ENCODE measurements around the gene THRSP.
"Not testable (repeated sequence)": the region's sequence is repeated elsewhere in the genome, so short reads cannot be mapped to it uniquely, and the experiment has no call there.

THRSP gene

DNA sequence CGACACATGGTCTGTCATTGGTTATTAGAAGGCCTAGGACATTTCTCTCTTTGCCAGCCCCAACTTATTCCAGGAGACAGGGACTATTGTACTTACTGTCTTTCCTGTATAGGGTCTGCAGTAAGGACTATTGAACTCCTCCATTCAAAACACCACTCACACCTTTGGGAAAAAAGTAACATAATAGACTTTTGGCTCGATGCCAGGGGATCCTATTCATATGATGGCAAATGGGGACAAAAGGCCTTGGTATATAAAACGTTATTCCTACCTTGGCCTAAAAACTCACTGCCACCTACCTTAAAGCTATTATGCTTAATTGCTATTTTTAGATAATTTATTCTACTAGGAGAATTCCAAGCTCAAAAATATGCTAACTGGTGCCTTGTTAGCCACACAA, 22.3 kb downstream of the THRSP start:
- no peaks in the 10 kb centered on the region for H3F3A ChIP-seq (ENCODE audit: insufficient read depth)

GRCh38 chr11:78086521-78087074, 22.9 kb downstream of the THRSP start:
- H3K36me3 ChIP-seq (ENCODE audit: low read length); H4K20me1 ChIP-seq (ENCODE audit: low read depth, low read length); H3F3A ChIP-seq (ENCODE audit: insufficient read depth); H3K79me2 ChIP-seq (ENCODE audit: insufficient read depth, low read length); H3K27ac ChIP-seq (ENCODE audit: low read depth, low read length); H3K4me2 ChIP-seq (ENCODE audit: low read depth, low read length, poor library complexity, severe bottlenecking); H3K9ac ChIP-seq (ENCODE audit: low read length); H3K27me3 ChIP-seq (ENCODE audit: low read length); H3K9me2 ChIP-seq (replicated peaks; ENCODE audit: insufficient read depth, low read length); H2AFZ ChIP-seq (ENCODE audit: low read depth, low read length, severe bottlenecking); H3K9me3 ChIP-seq (ENCODE audit: insufficient read depth, low read length); H3K4me3 ChIP-seq (ENCODE audit: insufficient read depth, low read length, poor library complexity, severe bottlenecking): not testable (repeated sequence)

More for the DNA sequence above, 22.3 kb downstream of the THRSP start:
- Histone ChIP-seq H3K27ac (ENCODE audit: low read depth, low read length) (no peak overlapping the region), H3K9me2 (replicated peaks; ENCODE audit: insufficient read depth, low read length) (no peaks in the 10 kb centered on the region), H3K9ac (ENCODE audit: low read length) (no peak overlapping the region), H3K27me3 (ENCODE audit: low read length) (no peaks in the 10 kb centered on the region), H4K20me1 (ENCODE audit: low read depth, low read length) (no peaks in the 10 kb centered on the region), H3K36me3 (ENCODE audit: low read length) (no peaks in the 10 kb centered on the region), H2AFZ (ENCODE audit: low read depth, low read length, severe bottlenecking) (no peak overlapping the region), H3K79me2 (ENCODE audit: insufficient read depth, low read length) (no peaks in the 10 kb centered on the region), H3K9me3 (ENCODE audit: insufficient read depth, low read length) (no peaks in the 10 kb centered on the region), H3K4me3 (ENCODE audit: insufficient read depth, low read length, poor library complexity, severe bottlenecking) (no peak overlapping the region), H3K4me2 (ENCODE audit: low read depth, low read length, poor library complexity, severe bottlenecking) (no peak overlapping the region)
- no peak for TF ChIP-seq CTCF (IDR thresholded peaks at IDR 0.05; ENCODE audit: insufficient read depth, low read length, poor library complexity, severe bottlenecking)
- no peak for TF ChIP-seq EZH2phosphoT487 (conservative IDR thresholded peaks at IDR 0.05; ENCODE audit: low read length)

- Histone ChIP-seq H3K9ac (ENCODE audit: low read length) (no peak overlapping the region), H3K27me3 (ENCODE audit: low read length) (no peaks in the 10 kb centered on the region), H4K20me1 (ENCODE audit: low read depth, low read length) (no peaks in the 10 kb centered on the region), H3K4me2 (ENCODE audit: low read depth, low read length, poor library complexity, severe bottlenecking) (no peak overlapping the region), H3F3A (ENCODE audit: insufficient read depth) (no peaks in the 10 kb centered on the region), H3K4me3 (ENCODE audit: insufficient read depth, low read length, poor library complexity, severe bottlenecking) (no peak overlapping the region), H3K9me3 (ENCODE audit: insufficient read depth, low read length) (no peaks in the 10 kb centered on the region), H3K9me2 (replicated peaks; ENCODE audit: insufficient read depth, low read length) (no peaks in the 10 kb centered on the region), H3K36me3 (ENCODE audit: low read length) (no peaks in the 10 kb centered on the region), H3K27ac (ENCODE audit: low read depth, low read length) (no peak overlapping the region), H2AFZ (ENCODE audit: low read depth, low read length, severe bottlenecking) (no peak overlapping the region), H3K79me2 (ENCODE audit: insufficient read depth, low read length) (no peaks in the 10 kb centered on the region)
- TF ChIP-seq CTCF (IDR thresholded peaks at IDR 0.05; ENCODE audit: insufficient read depth, low read length, poor library complexity, severe bottlenecking) (no peak), EZH2phosphoT487 (conservative IDR thresholded peaks at IDR 0.05; ENCODE audit: low read length) (no peak)
Observed at GRCh38 chr11:78094250-78094649, 30.6 kb downstream of the THRSP start.

DNA sequence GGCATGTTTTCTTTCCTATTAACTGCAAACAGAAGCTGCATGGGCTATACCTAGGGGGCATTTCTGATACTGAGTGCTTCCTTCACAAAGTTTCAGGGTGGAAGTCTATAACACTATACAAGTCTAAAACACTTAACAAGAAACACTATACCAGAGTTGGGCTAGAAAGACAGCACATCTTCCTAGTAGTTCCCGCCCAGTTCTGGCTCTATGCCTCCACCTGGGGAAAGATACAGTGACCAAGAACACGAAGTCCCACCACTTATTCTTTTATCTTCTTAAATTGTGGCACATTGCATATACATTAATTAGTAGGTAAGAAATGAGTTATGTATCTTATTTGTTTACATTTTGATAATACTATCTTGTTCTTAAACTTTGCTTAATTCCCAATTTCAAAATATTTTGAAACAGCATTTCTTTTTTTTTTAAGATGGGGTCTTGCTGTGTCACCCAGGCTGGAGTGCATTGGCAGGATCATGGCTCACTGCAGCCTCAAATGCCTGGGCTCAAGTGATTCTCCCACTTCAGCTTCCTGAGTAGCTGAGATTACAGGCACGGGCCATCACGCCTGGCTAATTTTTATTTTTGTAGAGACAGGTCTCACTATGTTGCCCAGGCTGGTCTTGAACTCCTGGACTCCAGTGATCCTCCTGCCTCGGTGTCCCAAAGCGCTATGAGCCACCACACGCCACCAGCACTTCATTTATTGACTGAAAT, 34.2 kb downstream of the THRSP start:
- H4K20me1 ChIP-seq (ENCODE audit: low read depth, low read length), result no peaks in the 10 kb centered on the region
- no peak overlapping the region for H3K9ac ChIP-seq (ENCODE audit: low read length)
- H2AFZ ChIP-seq (ENCODE audit: low read depth, low read length, severe bottlenecking), result no peak overlapping the region
- H3K9me2 ChIP-seq (replicated peaks; ENCODE audit: insufficient read depth, low read length), result no peaks in the 10 kb centered on the region
- H3K4me2 ChIP-seq (ENCODE audit: low read depth, low read length, poor library complexity, severe bottlenecking), result no peak overlapping the region
- H3K36me3 ChIP-seq (ENCODE audit: low read length), result peaks cover 15% of the 10 kb centered on the region; the same call in 1 of the 2 replicates
- H3K27ac ChIP-seq (ENCODE audit: low read depth, low read length), result no peak overlapping the region
- H3F3A ChIP-seq (ENCODE audit: insufficient read depth), result no peaks in the 10 kb centered on the region; the same call in 1 of the 2 replicates
- no peak overlapping the region for H3K4me3 ChIP-seq (ENCODE audit: insufficient read depth, low read length, poor library complexity, severe bottlenecking)
- TF ChIP-seq CTCF (IDR thresholded peaks at IDR 0.05; ENCODE audit: insufficient read depth, low read length, poor library complexity, severe bottlenecking) (no peak), EZH2phosphoT487 (conservative IDR thresholded peaks at IDR 0.05; ENCODE audit: low read length) (no peak)
- H3K79me2 ChIP-seq (ENCODE audit: insufficient read depth, low read length), result no peaks in the 10 kb centered on the region
- H3K27me3 ChIP-seq (ENCODE audit: low read length), result no peaks in the 10 kb centered on the region
- no peaks in the 10 kb centered on the region for H3K9me3 ChIP-seq (ENCODE audit: insufficient read depth, low read length)

All from SU-DHL-6 (cell line).